WTC11 (cell line): ENCODE results near the gene RIPK3. TPM values are rescaled to one million over a fixed set of nuclear protein-coding genes. Genes with fewer than 3 reads are reported as not detected.

Experiments
- ATAC-seq: fragments of 200-7000 bp; cut with Tn5 transposase; 2 replicates; pipeline ENCODE4 v1.10.0; 2021; ENCODE audit warnings: mild to moderate bottlenecking, moderate library complexity
- CTCF ChIA-PET: fragments of 300-600 bp; sonication (Branson Sonifier 250); formaldehyde crosslinking; loops from one replicate; lab custom pipeline; 2021; ENCODE audit warnings: antibody characterized with exemption; lab: Charles Lee
- POLR2A ChIA-PET: fragments of 350-600 bp; sonication (Branson Sonifier 250); formaldehyde crosslinking; loops from one replicate; lab custom pipeline; 2021; ENCODE audit warnings: antibody characterized with exemption; lab: Charles Lee
- DNase-seq: peaks from one replicate; pipeline ENCODE4 v3.0.0; 2021; ENCODE audit warnings: low spot score
- H3K27ac Mint-ChIP-seq: 2 replicates; pipeline ENCODE4 v1.8.0; 2021; ENCODE audit warnings: mixed read lengths
- H3K27me3 Mint-ChIP-seq: 2 replicates; pipeline ENCODE4 v1.8.0; 2021; ENCODE audit warnings: low read depth, mild to moderate bottlenecking, moderate library complexity, mixed read lengths
- H3K36me3 Mint-ChIP-seq: 2 replicates; pipeline ENCODE4 v1.8.0; 2021; ENCODE audit warnings: mixed read lengths
- H3K4me1 Mint-ChIP-seq: 2 replicates; pipeline ENCODE4 v1.8.0; 2022; ENCODE audit warnings: mixed read lengths
- H3K4me3 Mint-ChIP-seq: 2 replicates; pipeline ENCODE4 v1.8.0; 2021; ENCODE audit warnings: mild to moderate bottlenecking, moderate library complexity, mixed read lengths
- H3K9me3 Mint-ChIP-seq: 2 replicates; pipeline ENCODE4 v1.8.0; 2021; ENCODE audit warnings: mixed read lengths
- AFF4 ChIP-seq: sonication (generic); formaldehyde crosslinking; IDR thresholded peaks from 2 replicates; pipeline ENCODE4 v1.8.1; 2023; ENCODE audit warnings: mild to moderate bottlenecking, missing genetic modification reagents, borderline replicate concordance
- AR ChIP-seq: fragments of 250-450 bp; sonication (Bioruptor Pico); IDR thresholded peaks from 2 replicates; pipeline ENCODE4 v1.9.0; 2021; ENCODE audit warnings: mild to moderate bottlenecking
- ATF6 ChIP-seq: sonication (generic); formaldehyde crosslinking; IDR thresholded peaks from 2 replicates; pipeline ENCODE4 v1.8.1; 2023; ENCODE audit warnings: mild to moderate bottlenecking, missing genetic modification reagents
- CREB1 ChIP-seq: sonication (generic); formaldehyde crosslinking; IDR thresholded peaks from 2 replicates; pipeline ENCODE4 v1.8.0; 2023; ENCODE audit warnings: mild to moderate bottlenecking, missing genetic modification reagents
- E2F5 ChIP-seq: sonication (generic); formaldehyde crosslinking; IDR thresholded peaks from 2 replicates; pipeline ENCODE4 v1.8.1; 2022; ENCODE audit warnings: mild to moderate bottlenecking, moderate library complexity, missing genetic modification reagents
- FOXP1 ChIP-seq: sonication (generic); formaldehyde crosslinking; IDR thresholded peaks from 2 replicates; pipeline ENCODE4 v1.8.0; 2022; ENCODE audit warnings: missing genetic modification reagents, mild to moderate bottlenecking, moderate library complexity, borderline replicate concordance
- MAX ChIP-seq: sonication (generic); formaldehyde crosslinking; IDR thresholded peaks from 2 replicates; pipeline ENCODE4 v1.8.0; 2022; ENCODE audit warnings: mild to moderate bottlenecking, missing genetic modification reagents
- NR1H2 ChIP-seq: sonication (generic); formaldehyde crosslinking; IDR thresholded peaks from 2 replicates; pipeline ENCODE4 v1.9.0; 2021; ENCODE audit warnings: mild to moderate bottlenecking, moderate library complexity, missing genetic modification reagents
- NR3C1 ChIP-seq: sonication (generic); formaldehyde crosslinking; conservative IDR thresholded peaks from 2 replicates; pipeline ENCODE4 v1.8.1; 2023; ENCODE audit warnings: low read depth, mild to moderate bottlenecking, missing genetic modification reagents
- OVOL2 ChIP-seq: fragments of 250-450 bp; sonication (Bioruptor Pico); IDR thresholded peaks from 2 replicates; pipeline ENCODE4 v1.9.0; 2021; ENCODE audit warnings: mild to moderate bottlenecking, borderline replicate concordance
- PREB ChIP-seq: sonication (generic); formaldehyde crosslinking; IDR thresholded peaks from 2 replicates; pipeline ENCODE4 v1.8.1; 2022; ENCODE audit warnings: mild to moderate bottlenecking, missing genetic modification reagents, moderate library complexity, borderline replicate concordance
- ZBTB21 ChIP-seq: sonication (generic); formaldehyde crosslinking; IDR thresholded peaks from 2 replicates; pipeline ENCODE4 v1.8.1; 2023; ENCODE audit warnings: mild to moderate bottlenecking, missing genetic modification reagents, borderline replicate concordance
- ZNF263 ChIP-seq: sonication (generic); formaldehyde crosslinking; IDR thresholded peaks from 2 replicates; pipeline ENCODE4 v1.8.1; 2022; ENCODE audit warnings: low read depth, mild to moderate bottlenecking, moderate library complexity, missing genetic modification reagents
- ZNF396 ChIP-seq: fragments of 250-450 bp; sonication (Bioruptor Pico); IDR thresholded peaks from 2 replicates; pipeline ENCODE4 v1.8.0; 2021; ENCODE audit warnings: mild to moderate bottlenecking, moderate library complexity, borderline replicate concordance
- ZNF512 ChIP-seq: sonication (generic); formaldehyde crosslinking; IDR thresholded peaks from 2 replicates; pipeline ENCODE4 v1.8.1; 2022; ENCODE audit warnings: missing genetic modification reagents, borderline replicate concordance
- total RNA-seq: library from RNA; stranded (reverse); gene quantifications from 3 replicates; pipeline ENCODE4 v1.2.3, GENCODE V29; 2021

Gene RIPK3
- total RNA-seq, 1 experiment from 2014 or later: 0.83 TPM

GRCh38 chr14:24343795-24344660, 4.2 kb upstream of the RIPK3 start (continued):
- no peak for TF ChIP-seq AFF4 (CRISPR knock-in tag)

- Mint-ChIP-seq H3K27ac (no peak overlapping the region), H3K4me1 (0 out of 2 replicates have a peak, but pooled peaks cover 3% of the 10 kb centered on the region), H3K9me3 (no peaks in the 10 kb centered on the region), H3K4me3 (no peak overlapping the region), H3K27me3 (peaks cover 89% of the 10 kb centered on the region)
- no peak for TF ChIP-seq NR1H2 (CRISPR knock-in tag)
- TF ChIP-seq E2F5 (CRISPR knock-in tag): no peak
- TF ChIP-seq ATF6 (CRISPR knock-in tag): no peak
- no peak for TF ChIP-seq MAX (CRISPR knock-in tag)
- TF ChIP-seq NR3C1: no peak
- no peak for TF ChIP-seq PREB
- no peak for TF ChIP-seq ZNF396 (CRISPR knock-in tag)
- no peak for TF ChIP-seq ZNF512 (CRISPR knock-in tag)
- no peak for TF ChIP-seq ZBTB21 (CRISPR knock-in tag)
- no peak for TF ChIP-seq ZNF263 (CRISPR knock-in tag)
- TF ChIP-seq AR (CRISPR knock-in tag): no peak
- no peak for TF ChIP-seq CREB1 (CRISPR knock-in tag)
- TF ChIP-seq FOXP1 (CRISPR knock-in tag): no peak
- TF ChIP-seq OVOL2 (CRISPR knock-in tag): no peak
- TF ChIP-seq, all 79 proteins: peak for 0
- DNase-seq: no peak
- H3K36me3 Mint-ChIP-seq: no peaks in the 10 kb centered on the region
- ATAC-seq: no peak
- ChIA-PET CTCF (interaction anchor here (1.1 to 17.1 kb wide), 3 partner anchors 9 to 85 kb away, joined by 3 to 518 read pairs (median 4); partner anchors contain the start of genes CBLN3 and KHNYN), POLR2A (no interaction called here)
Measured at GRCh38 chr14:24342889-24343288, 3.1 kb upstream of the RIPK3 start.
